Stimulated activated CD8-positive, alpha-beta memory T cell treated with anti-CD3 and anti-CD28 coated beads, Interleukin-4, amount 100 ng/mL, for 24 hours (primary cell): Measurements from ENCODE around the gene EPS8L3.
"Not testable (repeated sequence)": the region's sequence is repeated elsewhere in the genome, so short reads cannot be mapped to it uniquely, and the experiment has no call there.

Experiments
- DNase-seq: peaks from one replicate; pipeline ENCODE4 v3.0.0-alpha.2; 2020; ENCODE audit warnings: low read depth

EPS8L3 gene

DNA sequence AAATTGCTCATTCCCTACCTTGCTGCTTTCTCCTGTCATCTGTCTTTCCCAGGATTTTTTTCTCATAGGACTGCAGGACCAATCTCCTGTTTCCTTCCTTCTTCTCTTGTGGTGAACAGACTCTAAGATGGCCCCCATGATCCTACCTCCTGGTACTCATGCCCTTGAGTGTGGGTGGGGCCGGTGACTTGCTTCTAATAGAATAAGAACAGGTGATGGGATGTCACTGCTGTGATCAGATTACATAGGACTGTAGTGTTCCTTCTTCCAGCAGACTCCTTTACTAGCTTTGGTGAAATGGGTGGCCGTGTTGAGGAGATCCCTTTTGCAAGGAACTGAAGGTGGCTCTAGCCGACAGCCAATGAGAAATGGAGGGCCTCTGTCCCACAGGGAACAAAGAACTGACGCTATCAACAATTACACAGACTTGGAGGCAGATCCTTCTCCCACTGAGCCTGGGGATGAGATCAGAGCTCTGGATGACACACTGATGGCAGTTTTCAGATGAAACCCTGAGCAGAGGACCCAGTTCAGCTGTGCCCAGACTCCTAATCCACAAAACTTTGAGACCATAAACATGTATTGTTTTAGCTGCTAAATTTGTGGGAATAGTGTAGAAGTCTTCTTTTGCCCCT lies 30.4 kb downstream of the EPS8L3 start:
- no peak for DNase-seq

DNA sequence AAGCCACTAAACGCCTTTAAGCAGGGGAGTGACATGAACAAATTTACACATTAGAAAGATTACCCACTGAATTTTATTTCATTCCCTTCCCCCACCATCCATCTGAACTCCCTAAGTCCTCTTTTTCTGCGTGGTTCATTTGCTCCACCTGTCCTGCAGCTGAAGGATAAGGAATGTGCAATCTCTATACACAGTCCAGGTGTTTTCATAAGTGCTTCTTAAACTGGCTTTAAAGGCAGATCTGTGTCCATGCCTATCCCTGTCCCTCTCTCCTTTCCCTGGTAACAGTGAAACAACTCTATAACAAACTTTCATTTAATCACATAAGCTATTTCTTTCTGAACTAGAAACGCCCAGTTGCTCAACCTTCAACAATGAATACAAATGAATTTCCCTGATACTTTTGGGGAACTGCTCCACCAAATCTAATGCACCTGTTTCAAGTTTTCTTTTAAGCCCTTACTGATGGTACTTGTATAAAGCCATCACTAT lies 31.3 kb downstream of the EPS8L3 start:
- DNase-seq, result no peak

DNA sequence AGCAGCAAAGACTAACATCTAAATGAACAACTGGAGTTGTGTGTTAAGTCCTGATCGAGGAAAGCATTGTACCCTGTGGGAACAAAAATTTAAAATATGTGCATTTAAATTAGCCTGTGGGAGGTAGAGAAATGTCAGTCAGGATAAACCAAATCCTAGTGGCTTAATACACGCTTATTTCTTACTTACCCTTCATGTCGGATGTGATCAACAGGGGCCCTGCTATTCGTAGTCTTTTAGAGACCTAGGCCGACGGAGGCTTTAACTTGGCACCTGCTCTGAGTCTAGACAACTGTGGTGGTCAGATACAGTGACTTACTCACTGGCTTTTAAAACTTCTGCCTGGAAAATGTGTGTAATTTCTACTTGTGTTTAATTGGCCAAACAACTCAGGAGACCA lies 33.1 kb downstream of the EPS8L3 start:
- no peak for DNase-seq

DNA sequence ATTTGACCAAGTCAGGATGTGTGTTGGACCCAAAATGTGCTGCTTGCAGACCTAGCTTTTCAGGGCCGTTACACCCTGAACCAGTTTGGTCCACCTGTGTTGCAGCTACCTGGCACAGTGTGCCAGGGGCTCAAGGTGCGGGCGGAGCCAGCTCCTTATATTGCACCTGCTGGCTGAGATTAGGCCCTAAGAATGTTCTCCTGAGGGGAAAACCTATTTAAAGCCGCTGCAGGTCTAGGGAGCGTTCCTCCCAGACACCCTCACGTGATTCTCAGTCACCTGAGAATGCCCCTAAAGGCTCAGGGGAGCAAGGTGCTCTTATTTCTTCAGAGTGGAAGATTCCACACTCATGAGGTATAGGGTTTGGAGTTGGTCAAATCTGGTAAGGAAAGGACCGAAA lies 34.9 kb downstream of the EPS8L3 start:
- no peak for DNase-seq

DNA sequence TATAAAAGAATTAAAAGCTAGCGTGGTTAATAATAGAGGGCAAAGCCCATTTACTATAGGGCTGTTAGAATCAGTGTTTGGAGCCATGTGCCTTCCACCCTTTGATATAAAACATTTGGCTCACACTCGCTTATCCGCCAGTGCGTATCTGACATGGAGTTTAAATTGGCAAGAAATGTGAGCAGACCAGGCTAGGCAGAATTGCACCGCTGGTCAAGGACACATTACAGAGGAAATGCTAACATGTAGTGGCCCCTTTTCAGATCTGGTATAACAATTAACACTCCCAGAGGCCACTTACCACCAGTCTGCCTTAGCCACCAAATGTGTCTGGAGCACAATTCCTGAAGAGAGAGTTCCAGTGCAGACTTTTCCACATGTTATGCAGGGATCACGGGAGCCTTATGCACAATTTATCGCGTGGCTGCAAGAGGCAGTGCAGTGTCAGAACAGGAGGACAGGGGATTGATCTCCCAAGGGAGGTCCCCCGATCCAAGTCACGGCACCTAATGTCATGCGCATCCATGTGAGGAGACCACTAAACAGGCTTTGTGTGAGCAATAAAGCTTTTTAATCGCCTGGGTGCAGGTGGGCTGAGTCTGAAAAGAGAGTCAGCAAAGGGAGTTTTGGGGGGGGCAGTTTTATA lies 36.9 kb downstream of the EPS8L3 start:
- no peak for DNase-seq

DNA sequence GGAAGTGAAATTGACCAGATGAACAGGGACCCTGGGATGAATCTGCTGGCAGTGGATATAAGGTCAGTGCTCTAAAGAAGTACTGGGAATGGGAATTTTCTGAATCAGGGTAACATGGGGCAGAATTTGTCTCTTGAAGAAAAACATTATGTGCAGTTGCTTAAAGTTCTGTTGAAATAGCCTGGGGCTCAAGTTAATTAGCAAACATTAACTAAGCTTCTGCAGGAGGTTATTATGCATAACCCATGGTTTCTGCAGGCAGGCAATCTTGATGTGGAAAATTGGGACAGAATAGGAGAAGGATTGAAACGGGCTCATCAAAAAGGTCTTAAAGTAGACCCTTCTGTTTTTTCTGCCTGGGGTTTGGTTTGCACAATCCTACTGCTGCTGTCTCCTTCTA lies 37.7 kb downstream of the EPS8L3 start:
- no peak for DNase-seq

DNA sequence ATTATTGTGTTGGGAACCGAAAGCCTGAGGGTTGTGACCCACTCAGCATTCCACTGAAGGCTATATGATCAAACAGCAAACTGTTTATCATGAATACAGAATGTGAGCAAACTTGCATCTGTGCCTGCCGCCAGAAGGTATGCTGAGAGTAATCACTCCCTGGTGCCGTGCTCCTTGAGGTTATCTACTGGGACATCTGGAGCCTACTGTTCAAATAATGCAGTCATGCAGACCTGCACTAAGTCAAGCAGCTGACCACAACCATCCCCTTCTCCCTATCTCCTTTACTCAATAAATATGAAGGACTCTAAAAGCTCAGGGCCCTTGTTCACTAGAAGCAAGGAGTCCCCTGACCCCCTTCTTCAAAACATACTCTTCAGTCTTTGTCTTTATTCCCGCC lies 38.2 kb downstream of the EPS8L3 start:
- DNase-seq, result no peak

DNA sequence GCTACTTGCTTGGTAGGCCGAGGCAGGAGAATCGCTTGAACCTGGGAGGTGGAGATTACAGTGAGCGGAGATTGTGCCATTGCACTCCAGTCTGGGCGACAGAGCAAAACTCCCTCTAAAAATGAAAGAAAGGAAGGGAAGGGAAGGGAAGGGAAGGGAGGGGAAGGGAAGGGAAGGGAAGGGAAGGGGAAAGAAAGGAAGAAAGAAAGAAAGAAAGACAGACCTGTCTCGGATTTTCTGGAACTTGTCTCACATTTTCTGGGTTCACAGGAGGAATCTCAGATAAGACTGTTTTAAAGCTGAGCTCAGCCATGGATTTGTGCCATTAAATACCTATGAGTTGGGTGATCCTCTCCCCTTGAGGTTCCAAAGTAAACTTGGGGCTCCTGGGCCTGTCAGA lies 38.8 kb downstream of the EPS8L3 start:
- no peak for DNase-seq

DNA sequence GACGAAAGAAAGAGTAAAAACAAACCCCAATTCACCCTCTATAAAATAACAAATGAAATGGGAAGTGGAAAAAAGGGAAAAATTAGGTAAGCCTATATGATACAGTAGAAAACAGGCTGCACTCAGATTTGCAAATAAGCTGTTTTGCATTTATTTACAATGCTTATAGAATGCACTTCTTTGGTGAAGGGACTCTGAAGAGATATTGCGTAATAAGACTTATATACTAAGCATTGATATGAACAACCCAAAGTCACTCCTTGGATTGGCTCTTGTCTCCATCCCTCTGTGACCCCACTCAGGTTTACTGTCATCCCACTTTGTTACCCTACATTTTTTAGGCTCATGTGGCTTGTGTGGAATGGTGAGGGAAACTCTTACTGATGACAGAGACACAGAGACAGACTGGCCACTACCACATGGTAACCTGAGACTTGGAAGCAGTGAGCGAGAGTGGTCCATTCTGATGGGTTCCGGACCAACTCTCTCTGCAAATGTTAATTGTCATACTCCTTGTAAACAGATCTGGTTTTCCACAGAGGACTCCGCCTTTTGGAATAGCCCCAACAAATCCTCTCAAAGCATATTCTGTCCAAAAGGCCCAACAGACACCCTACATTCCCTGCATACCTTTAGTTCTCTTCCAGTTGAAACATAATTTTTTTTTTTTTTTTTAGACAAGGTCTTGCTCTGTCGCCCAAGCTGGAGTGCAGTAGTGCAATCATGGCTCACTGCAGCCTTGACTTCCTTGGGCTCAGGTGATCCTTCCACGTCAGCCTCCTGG lies 40.6 kb downstream of the EPS8L3 start:
- no peak for DNase-seq

DNA sequence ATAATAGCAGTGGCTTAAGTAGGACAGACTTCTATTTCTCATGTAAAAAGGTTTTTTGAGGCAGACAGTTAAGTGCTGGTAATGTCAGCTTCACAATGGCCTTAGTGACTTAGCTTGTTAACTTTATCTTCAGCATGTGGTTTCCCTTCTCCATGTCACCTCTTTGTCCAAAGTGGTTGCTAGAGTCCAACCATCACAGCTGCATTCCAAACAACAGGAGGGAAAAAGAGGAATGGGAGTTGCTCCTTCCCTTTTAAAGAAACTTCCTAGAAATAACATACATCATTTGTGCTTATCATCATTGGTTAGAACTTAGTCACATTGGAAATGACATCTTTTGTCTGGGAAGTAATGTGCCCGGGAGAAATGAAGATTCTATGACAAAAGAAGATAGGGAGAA lies 41.8 kb downstream of the EPS8L3 start:
- DNase-seq, result no peak

DNA sequence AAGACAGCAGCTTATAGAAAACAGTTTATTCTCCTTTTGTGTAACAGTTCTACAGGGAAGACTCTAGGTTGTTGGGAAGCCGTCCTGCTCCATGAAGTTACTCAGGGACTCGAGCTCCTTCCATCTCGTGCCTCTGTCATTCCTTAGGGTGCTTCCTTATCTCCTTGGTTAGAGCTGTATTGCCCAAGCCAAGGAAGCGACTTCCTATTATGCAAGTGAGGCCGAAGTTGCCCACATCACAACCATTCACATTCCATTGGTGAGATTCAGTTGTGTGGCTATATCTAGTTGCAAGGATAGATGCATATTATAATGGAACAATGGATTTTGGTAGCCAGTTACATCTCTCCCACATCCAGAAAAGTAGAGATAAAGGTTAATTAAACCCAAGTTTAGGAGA lies 42.7 kb downstream of the EPS8L3 start:
- DNase-seq, result no peak

DNA sequence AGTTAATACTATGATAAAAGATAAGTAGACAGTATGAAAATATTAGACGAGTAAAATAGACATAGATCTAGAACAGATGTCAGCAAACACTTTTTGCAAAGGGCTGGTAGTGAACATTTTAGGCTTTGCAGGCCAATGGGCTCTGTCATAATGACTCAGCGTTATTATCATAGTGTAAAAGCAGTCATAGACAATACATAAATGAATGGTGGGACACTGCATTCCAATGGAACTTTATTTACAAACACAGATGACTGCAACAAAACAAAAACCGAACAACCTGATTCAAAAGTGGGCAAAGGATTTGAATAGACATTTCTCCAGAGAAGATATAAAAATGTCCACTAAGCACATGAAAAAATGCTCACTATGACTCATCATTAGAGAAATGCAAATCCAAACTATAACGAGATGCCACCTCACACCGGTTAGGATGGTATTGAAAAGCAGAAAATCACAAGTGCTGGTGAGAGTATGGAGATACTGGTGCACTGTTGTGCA lies 44.3 kb downstream of the EPS8L3 start:
- DNase-seq, result no peak

DNA sequence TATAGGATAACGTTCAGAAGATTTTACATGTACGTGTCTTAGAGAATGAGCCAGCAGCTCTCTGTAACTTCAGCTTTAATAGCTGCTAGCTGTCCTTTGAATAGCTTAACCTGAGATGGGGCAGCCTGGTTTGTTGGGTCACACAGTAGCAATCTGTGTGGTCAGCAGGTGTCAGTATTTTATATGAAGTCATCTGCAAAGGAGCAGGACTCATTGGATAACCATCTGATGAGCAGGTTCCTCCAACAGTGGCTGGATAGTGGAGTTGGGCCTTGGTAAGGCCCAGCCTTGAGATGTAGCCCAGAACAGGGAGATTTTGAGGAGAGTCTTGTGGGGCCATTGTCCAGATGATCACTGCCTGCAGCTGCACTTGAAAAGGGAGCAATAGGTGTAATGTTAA lies 45.2 kb downstream of the EPS8L3 start:
- no peak for DNase-seq

DNA sequence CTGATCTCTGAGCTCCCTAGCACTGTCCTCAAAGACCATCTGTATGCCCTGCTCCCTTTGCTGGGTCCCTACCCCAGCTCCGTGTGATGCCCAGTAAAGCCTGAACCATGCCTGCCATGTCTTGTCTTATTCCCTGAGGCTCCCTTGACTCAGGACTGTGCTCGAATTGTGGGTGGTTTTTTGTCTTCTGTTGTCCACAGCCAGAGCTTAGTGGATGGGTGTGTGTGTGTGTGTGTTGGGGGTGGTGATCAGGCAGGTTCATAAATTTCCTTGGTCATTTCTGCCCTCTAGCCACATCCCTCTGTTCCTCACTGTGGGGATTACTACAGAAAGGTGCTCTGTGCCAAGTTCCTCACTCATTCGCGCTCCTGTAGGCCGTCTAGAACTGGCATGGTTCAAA lies 46.0 kb downstream of the EPS8L3 start:
- no peak for DNase-seq

DNA sequence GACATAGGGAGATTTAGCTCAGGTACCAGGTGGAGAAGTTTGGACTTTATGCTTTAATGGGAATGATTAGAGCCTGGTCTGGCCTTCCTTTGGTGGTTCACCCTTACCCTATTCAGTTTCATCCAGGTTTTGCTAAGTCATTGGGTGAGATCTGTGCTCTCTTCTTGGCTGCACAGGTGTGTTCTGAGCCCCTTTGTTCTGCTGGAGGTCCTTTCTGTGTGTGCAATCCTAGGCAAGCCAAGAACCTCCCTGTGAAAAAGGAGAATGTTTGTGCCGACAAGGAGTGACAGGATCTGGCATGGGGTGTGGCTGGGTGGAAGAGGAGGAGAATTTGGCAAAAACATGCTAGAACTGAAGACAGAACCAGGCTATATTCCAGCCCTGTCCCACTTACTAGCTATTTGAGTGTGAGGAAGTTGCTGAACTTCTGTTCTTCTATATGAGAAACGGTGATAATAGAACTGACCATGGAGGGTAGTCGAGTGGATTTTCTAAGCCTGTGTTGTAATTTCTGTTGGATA lies 47.1 kb downstream of the EPS8L3 start:
- DNase-seq, result no peak

DNA sequence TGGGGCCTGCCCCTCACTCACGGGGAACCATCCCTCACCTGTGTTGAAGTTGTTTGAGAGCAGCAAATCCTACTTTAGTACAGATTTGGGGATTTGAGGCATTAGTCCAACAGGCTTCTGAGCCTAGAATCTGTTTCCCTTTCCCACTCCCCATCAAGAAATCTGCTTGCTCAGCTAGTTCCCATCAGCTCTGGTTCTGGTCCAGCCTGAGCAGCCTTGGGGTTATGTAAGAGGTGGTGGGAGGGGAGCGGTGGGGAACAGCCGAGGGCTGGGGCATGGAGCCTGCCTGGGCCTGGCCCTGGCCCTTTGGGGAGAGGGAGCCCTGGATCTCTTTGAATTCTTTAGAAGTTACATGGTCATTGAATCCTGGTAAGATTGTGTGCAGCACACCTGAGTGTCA lies 47.6 kb downstream of the EPS8L3 start:
- DNase-seq, result no peak

DNA sequence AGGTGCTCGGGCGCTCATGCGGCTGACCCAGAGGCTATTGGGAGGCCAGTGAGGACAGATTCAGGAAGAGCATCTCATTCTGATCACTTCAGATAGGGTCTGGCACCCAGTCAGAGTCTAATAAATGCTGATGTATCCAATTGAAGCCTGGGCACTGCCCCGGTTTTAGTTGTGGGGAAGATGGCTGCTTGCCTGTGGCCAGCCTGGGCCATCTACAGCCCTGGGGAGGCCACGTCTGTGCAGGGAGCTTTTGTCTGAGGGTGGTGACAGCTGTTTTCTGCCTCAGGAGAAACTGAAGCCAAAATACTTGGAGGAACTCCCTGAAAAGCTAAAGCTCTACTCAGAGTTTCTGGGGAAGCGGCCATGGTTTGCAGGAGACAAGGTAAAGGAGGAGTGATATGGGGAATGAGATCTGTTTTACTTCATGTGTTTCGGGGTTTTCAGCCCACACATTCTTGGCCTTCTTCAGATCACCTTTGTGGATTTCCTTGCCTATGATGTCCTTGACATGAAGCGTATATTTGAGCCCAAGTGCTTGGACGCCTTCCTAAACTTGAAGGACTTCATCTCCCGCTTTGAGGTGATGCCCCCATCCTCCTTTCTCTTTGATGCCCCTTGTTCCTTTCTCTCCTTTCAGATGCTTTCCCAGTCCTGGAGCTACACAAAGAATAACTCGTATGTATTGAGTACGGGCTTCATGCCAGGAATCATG lies 48.9 kb downstream of the EPS8L3 start:
- DNase-seq, result no peak

DNA sequence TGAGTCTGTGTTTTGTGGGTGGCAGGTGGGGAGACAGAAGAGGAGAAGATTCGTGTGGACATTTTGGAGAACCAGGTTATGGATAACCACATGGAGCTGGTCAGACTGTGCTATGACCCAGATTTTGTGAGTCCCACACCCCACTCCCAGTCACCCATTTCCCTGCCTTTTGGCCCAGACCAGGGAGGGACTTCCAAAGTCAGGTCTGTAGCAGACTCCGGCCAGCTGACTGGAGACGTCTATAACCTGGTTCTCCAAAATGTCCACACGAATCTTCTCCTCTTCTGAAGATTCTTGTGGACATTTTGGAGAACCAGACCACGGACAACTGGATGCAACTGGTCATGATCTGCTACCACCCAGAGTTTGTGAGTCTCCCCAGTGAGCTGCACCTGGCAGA lies 50.1 kb downstream of the EPS8L3 start:
- DNase-seq, result no peak

DNA sequence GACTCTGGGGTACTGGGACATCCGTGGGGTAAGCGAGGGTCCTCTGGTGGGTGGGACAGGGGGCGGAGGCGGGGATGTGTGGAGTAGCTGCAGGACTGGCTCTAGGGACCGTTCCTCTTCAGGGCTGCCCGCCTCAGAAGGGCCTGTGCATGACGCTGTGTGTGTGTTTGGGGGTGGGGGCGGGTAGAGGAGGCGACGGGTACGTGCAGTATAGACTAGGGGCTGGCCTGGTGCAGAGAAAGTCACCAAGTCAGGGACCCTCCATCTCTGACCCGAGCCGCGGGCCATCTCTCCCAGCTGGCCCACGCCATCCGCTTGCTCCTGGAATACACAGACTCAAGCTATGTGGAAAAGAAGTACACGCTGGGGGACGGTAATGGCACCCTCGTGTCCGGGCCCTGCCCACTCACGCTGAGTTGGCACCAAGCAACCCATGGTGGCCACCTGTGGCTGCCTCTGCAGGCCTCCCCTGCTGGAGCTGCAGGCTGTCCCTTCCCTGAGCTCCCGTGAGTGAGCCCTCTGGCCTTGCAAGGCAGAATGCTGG lies 51.3 kb downstream of the EPS8L3 start:
- DNase-seq, result no peak

DNA sequence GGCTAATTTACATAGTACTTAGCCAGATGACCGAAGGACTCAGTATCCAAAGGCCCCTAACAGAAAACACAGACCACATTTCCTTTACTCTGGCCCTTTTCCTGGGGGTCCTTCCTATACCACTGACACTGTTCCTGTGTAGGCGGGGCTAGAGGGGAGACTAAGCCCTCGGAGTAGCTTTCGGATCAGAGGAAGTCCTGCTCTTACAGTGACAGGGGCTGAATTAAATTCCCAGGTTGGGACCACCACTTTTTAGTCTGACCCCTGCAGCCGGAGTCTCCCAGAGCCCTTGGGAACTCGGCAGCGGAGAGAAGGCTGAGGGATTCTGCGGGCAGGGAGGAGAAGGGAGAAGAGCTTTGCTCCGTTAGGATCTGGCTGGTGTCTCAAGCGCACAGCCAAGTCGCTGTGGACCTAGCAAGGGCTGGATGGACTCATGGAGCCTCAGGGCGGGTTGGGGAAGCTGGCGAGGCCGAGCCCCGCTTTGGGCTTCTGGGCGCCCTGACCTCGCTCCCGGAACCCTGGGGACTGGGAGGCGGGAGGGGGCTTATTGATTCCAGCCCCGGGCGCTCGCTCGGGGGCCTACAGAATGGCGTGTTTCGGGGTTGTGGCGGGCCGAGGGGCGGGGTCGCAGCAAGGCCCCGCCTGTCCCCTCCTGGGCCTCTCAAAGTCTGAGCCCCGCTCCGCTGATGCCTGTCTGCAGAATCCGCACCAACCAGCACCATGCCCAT lies 52.0 kb downstream of the EPS8L3 start, which contains the start of gene GSTM5:
TSS of gene GSTM5 (plus strand) at position 659 of the 728 bp plus-strand sequence. CDS start at position 721, 62 bp downstream.
- DNase-seq, result not testable (repeated sequence)

DNA sequence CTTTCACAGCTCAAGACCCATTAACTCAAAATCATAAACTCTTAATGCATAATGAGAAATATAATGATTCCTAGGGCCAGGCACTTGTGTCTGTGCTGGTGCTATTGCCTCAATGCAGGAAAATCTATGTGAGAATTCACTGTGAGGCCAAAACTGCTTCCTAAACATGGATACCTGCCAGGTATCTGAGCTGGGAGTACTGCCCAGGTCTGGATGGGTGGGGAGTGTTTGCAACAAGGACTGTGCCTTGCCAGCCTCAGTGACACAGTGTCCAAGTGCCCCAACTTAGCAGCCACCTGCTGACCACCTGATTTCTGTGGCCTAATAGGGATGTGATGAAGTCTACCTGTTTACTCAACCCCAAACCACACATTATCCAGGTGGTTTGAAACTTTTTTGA lies 53.9 kb downstream of the EPS8L3 start:
- not testable (repeated sequence) for DNase-seq
